GM12873 (cell line): ENCODE measurements around the gene PRR5.

Source experiments
- TF ChIP-seq, protein P1 (sequence below): IDR thresholded peaks from 2 replicates; pipeline ENCODE4 v1.5.1; 2012; ENCODE audit warnings: low read depth, mild to moderate bottlenecking, moderate library complexity, low read length, control low read depth; ENCODE audit not compliant: insufficient read depth; ENCODE audit errors: missing control alignments

PRR5 gene

GRCh38 chr22:44668886-44669521 lies 33.0 kb upstream of the PRR5 start:
- TF ChIP-seq, protein P1, sequence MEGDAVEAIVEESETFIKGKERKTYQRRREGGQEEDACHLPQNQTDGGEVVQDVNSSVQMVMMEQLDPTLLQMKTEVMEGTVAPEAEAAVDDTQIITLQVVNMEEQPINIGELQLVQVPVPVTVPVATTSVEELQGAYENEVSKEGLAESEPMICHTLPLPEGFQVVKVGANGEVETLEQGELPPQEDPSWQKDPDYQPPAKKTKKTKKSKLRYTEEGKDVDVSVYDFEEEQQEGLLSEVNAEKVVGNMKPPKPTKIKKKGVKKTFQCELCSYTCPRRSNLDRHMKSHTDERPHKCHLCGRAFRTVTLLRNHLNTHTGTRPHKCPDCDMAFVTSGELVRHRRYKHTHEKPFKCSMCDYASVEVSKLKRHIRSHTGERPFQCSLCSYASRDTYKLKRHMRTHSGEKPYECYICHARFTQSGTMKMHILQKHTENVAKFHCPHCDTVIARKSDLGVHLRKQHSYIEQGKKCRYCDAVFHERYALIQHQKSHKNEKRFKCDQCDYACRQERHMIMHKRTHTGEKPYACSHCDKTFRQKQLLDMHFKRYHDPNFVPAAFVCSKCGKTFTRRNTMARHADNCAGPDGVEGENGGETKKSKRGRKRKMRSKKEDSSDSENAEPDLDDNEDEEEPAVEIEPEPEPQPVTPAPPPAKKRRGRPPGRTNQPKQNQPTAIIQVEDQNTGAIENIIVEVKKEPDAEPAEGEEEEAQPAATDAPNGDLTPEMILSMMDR: no peak

GRCh38 chr22:44669561-44669976 lies 32.4 kb upstream of the PRR5 start:
- TF ChIP-seq, protein P1: peak; percentile 52

GRCh38 chr22:44670220-44670988 lies 31.6 kb upstream of the PRR5 start:
- TF ChIP-seq, protein P1: no peak

DNA sequence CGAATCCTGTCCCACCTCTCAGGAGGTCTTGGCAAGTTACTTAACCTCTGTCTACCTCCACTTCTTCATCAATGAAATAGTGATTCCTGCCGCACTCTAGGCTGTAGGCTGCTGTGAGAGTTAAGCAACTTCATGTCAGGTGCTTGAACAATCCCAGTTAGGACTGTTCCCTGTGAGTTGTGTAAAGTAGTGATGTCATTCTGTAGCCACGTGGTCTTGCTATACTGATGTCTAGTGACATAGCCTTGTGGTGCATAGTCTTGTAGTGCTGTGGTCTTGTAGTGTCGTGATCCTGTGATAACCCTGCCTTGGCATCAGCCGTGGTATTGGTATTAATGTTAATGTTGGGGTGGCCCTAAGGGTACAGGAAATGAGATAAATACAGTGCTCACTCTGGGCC lies 30.3 kb upstream of the PRR5 start:
- TF ChIP-seq, protein P1: no peak

DNA sequence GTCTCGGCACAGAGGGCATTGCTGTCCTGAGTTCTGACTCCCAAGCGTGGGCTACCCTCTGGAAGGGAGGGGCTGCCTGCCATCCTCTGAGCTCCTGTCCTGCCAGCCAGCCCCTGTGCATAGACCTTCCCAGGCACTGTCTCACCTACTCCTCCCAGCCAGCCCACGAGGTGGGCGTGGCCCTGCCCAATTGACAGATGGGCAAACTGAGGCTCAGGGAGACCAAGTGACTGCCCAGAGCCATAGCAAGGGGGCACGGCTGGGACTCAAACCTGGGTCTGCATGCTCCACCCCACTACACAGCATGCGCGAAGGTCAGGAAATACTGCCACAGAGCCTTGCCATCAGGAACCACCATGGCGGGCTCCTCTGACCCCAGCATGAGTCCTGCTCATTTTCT lies 29.4 kb upstream of the PRR5 start:
- TF ChIP-seq, protein P1: no peak

- TF ChIP-seq, protein P1: no peak
Measured at GRCh38 chr22:44673406-44673805, 28.6 kb upstream of the PRR5 start.

- TF ChIP-seq, protein P1: no peak
Measured at GRCh38 chr22:44676441-44677352, 25.3 kb upstream of the PRR5 start.
